Measurements from ENCODE around the gene CFAP61.

Gene CFAP61

GRCh38 chr20:20371083-20371482 is 318.8 kb downstream of the CFAP61 start:
- no peak overlapping the region for H3K27ac ChIP-seq
- DNase-seq (ENCODE audit: low read depth, low spot score): no peak

DNA sequence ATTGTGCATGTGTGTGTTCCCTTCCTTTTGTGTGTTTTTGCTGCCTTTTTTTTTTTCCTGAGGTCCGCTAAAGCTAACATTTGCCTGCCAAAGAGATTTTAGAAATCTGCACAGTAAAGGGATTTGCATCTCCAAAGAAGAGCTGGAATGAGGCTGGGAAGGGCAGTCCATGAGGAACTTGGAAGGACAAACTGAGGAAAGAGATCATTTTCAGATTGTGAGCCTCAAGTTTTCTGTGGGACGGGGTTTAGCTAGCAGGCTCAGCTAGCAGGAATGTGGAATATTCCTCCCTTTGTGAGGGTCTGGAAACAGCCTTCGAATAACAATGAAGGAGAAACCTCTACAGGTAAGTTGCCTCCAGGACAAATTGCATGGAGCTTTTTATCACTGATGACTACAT is 319.3 kb downstream of the CFAP61 start:
- no peak for DNase-seq (ENCODE audit: low read depth, low spot score)

DNA sequence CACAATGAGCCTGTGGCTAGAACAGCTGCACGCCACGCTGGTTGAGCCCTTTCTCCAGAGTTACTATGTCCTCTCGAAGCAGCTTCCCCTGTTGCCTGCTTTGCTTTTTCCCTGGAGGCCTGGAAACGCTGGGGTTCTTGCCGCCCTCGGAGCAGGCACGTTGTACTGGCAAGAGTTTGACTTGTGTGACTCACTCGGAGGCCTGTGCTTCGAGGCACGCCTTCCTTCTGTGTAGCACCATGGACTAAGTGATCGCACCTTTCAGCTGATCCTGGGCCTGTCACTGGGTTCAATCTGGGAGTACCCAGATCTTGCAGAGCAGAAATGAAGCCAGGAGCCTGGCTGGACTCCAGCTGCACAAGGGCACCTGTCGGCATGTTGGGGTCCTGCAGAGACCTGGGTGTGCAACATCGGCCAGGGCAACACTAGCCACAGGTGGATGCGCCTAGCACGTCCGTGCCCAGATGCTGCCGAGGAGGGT is 320.8 kb downstream of the CFAP61 start:
- no peak overlapping the region for H3K27ac ChIP-seq
- DNase-seq (ENCODE audit: low read depth, low spot score): no peak

More for the DNA sequence above, 319.3 kb downstream of the CFAP61 start:
- H3K27ac ChIP-seq: no peak overlapping the region

GRCh38 chr20:20375862-20376261 is 323.5 kb downstream of the CFAP61 start:
- no peak for DNase-seq (ENCODE audit: low read depth, low spot score)
- H3K27ac ChIP-seq: no peak overlapping the region

GRCh38 chr20:20386192-20386591 is 333.9 kb downstream of the CFAP61 start:
- no peak for DNase-seq (ENCODE audit: low read depth, low spot score)
- H3K27ac ChIP-seq: no peak overlapping the region

DNA sequence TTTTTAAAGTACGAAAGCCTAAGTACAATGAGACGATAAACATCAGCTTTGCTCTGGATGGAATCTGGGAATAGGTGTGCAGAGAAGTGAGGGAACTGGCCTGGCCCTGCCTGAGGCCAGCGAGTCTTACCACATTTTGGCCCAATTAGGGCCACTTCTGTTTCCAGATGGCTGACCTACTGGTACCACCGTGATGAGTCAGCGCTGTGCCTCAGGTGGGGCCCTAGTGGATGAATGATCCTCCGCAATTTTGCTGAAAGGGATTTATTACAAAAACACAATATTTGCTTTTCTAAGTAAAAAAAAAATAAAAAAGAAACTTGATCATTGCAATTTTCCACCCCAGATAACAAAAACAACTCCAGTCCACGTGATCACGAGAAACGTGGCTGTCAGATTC is 338.1 kb downstream of the CFAP61 start:
- DNase-seq (ENCODE audit: low read depth, low spot score): no peak
- H3K27ac ChIP-seq: no peak overlapping the region

- no peak for DNase-seq (ENCODE audit: low read depth, low spot score)
- H3K27ac ChIP-seq: no peak overlapping the region
These were observed 338.8 kb downstream of the CFAP61 start for GRCh38 chr20:20391115-20391514.

GRCh38 chr20:20391766-20392165 is 339.4 kb downstream of the CFAP61 start:
- H3K27ac ChIP-seq: no peak overlapping the region
- DNase-seq (ENCODE audit: low read depth, low spot score): no peak

DNA sequence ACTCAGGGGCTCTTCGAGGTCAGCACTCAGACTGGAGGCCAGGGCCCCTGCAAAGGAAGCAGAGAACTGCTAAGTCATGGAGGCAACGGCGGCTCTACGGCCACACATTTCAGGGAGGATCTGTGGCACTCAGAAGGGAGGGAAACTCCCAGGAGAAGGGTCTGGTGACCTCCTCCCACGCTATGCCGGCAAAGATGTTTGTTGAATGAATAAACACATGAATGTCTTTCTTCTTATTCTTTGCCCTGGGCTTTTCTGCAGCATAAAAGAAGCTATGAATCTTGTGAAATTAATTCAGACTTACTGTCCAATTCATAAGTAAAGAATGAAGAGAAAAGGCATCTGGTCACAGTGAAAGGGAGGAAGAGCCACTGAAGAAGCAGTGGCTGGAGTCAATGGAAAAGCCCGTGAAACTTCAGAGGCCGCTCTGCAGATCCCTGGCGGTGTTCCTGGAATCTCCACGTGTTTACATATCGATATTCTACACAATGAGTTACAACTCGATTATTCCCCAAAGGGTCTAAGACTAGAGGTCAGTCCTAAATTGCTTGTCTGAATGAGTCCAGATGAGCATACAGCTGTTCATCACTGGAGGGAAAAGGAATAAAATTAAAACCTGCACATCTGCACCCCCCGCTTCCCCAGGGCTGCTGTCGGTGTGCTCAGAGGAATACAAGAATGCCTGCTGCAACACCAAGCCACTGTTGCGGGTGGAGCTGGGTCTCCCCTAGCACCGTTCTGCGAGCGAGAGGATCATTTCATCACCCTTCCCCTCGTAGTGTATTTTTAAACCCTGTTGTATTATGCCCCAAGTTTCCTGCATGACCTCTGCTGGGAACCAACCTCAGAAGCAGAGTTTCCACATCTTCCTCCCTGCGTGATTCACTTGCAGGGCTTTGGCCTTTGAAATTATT is 341.1 kb downstream of the CFAP61 start:
- no peak overlapping the region for H3K27ac ChIP-seq
- DNase-seq (ENCODE audit: low read depth, low spot score): no peak

DNA sequence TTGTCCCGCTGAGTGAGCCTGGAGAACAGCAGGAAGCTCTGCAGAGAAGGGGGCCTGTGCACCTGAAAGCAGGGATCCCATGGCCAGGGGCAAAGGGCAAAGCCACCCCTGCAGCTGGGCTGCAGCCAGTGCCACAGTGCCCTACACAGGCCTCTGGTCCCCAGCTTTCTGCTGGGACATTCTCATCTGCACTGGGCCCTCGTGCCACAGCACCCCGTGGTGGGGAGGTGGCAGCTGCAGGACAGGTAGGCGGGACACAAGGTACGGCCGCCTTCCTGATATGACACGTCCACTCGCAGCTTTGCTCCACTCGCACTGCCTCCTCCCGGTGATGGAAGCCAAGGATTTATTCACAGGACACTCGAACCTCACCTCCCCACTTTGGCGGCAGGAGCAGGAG is 342.8 kb downstream of the CFAP61 start:
- no peak overlapping the region for H3K27ac ChIP-seq
- DNase-seq (ENCODE audit: low read depth, low spot score): no peak

- H3K27ac ChIP-seq: no peak overlapping the region
- no peak for DNase-seq (ENCODE audit: low read depth, low spot score)
These were observed 343.7 kb downstream of the CFAP61 start for GRCh38 chr20:20395903-20396568.

GRCh38 chr20:20396794-20397193 is 344.5 kb downstream of the CFAP61 start:
- H3K27ac ChIP-seq: no peak overlapping the region
- DNase-seq (ENCODE audit: low read depth, low spot score): no peak

DNA sequence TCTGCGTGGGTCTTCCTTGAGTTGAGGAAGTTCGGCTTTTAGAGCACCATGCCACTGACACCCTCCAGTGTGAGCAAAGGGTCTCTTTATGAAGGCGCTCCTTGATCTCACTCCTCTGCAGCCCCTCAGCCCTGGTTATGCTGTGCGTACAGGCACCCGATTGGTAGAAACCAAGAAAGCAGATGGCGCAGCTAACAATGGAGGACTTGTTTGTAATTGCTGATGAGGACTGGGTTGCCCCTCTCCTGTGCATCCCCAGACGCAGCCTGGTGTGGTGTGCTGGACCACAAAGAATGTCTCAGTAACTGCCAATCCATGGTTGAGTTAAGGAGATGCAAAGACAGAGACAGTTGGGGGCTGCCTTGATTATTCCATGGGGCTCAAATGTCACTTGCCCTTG is 345.8 kb downstream of the CFAP61 start:
- H3K27ac ChIP-seq: no peak overlapping the region
- no peak for DNase-seq (ENCODE audit: low read depth, low spot score)

- no peak for DNase-seq (ENCODE audit: low read depth, low spot score)
- no peak overlapping the region for H3K27ac ChIP-seq
These were observed 347.5 kb downstream of the CFAP61 start for GRCh38 chr20:20399531-20400500.

- DNase-seq (ENCODE audit: low read depth, low spot score): no peak
- H3K27ac ChIP-seq: no peak overlapping the region
These were observed 349.7 kb downstream of the CFAP61 start for GRCh38 chr20:20401991-20402390.

DNA sequence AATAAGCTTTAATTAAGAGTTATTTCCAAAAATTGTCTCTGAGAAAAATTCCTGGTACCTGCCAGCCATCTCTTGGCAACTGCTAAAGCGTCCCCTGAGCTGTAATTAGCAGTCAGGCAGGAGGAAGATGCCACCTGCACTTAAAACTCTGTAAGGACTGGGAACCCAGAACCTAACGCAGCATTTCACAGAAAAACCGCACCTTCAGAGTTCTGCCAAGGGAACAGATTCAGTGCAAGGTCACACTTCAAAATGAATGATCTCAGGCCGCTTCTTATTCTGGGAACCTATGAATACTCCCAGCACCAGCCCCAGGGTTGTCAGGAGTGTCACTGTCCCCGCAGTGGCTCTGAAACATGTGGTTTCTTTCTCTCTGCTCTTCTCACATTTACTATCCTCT is 352.3 kb downstream of the CFAP61 start:
- H3K27ac ChIP-seq: no peak overlapping the region
- DNase-seq (ENCODE audit: low read depth, low spot score): no peak

- DNase-seq (ENCODE audit: low read depth, low spot score): no peak
- no peak overlapping the region for H3K27ac ChIP-seq
These were observed 353.3 kb downstream of the CFAP61 start for GRCh38 chr20:20405623-20406022.

DNA sequence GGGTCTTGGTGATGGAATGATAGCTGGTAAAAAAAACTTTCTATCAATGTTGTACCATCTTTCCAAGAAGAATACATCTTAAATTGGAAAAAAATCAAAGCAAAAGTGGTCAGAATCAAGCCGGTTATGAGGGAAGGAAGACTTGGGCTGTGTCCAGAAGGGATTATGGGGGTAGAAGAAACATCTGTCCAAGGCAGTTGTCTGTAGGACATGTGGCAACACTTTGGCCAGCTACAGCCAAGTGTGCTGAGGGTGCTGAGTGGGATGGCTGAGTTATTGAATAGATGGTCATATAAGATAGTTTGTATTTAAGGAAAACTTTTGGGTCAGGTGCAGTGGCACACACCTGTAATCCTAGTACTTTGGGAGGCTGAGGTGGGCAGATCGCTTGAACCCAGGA is 354.0 kb downstream of the CFAP61 start:
- H3K27ac ChIP-seq: no peak overlapping the region
- no peak for DNase-seq (ENCODE audit: low read depth, low spot score)

- no peak for DNase-seq (ENCODE audit: low read depth, low spot score)
- H3K27ac ChIP-seq: no peak overlapping the region
These were observed 355.8 kb downstream of the CFAP61 start for GRCh38 chr20:20407891-20408805.

Measured in epithelial cell of prostate (primary cell).